Neural cell (in vitro differentiated cells): Measurements from ENCODE around the gene SH3RF2.

Source experiments
- CTCF ChIP-seq: fragments of 450-650 bp; IDR thresholded peaks from 2 replicates; pipeline ENCODE4 v1.5.1; 2014; ENCODE audit warnings: antibody characterized with exemption, mild to moderate bottlenecking, moderate library complexity; ENCODE audit not compliant: poor library complexity, severe bottlenecking
- EP300 ChIP-seq: fragments of 450-650 bp; conservative IDR thresholded peaks from 2 replicates; pipeline ENCODE4 v1.6.1; 2014; ENCODE audit warnings: antibody characterized with exemption, mild to moderate bottlenecking, moderate library complexity; ENCODE audit not compliant: poor library complexity, severe bottlenecking
- EZH2 ChIP-seq: fragments of 200-600, 300-800 bp; shearing (Covaris generic), sonication (generic); IDR thresholded peaks from 2 replicates; pipeline ENCODE4 v1.6.1; 2014; ENCODE audit warnings: antibody characterized with exemption, low read length, borderline replicate concordance, mild to moderate bottlenecking; ENCODE audit not compliant: insufficient read depth, poor library complexity, severe bottlenecking
- MXI1 ChIP-seq: fragments of 450-650 bp; conservative IDR thresholded peaks from 2 replicates; pipeline ENCODE4 v1.6.1; 2014; ENCODE audit warnings: antibody characterized with exemption, mild to moderate bottlenecking; ENCODE audit not compliant: poor library complexity, severe bottlenecking
- POLR2AphosphoS5 ChIP-seq: IDR thresholded peaks from 2 replicates; pipeline ENCODE4 v1.6.1; 2012
- RAD21 ChIP-seq: fragments of 450-650 bp; conservative IDR thresholded peaks from 2 replicates; pipeline ENCODE4 v1.6.1; 2014; ENCODE audit warnings: antibody characterized with exemption, mild to moderate bottlenecking, moderate library complexity
- REST ChIP-seq: IDR thresholded peaks from 2 replicates; pipeline ENCODE4 v1.6.1; 2012; ENCODE audit warnings: borderline replicate concordance
- TAF1 ChIP-seq: IDR thresholded peaks from 2 replicates; pipeline ENCODE4 v1.6.1; 2012; ENCODE audit warnings: low read depth

GRCh38 chr5:146005264-146005663 lies 68.9 kb downstream of the SH3RF2 start:
- TF ChIP-seq MXI1 (no peak), POLR2AphosphoS5 (no peak), CTCF (no peak), EZH2 (no peak), EP300 (no peak), TAF1 (no peak), RAD21 (no peak), REST (no peak)
